HL-60 (cell line): ENCODE results near the gene OR11G2.
"Not testable (repeated sequence)": the region's sequence is repeated elsewhere in the genome, so short reads cannot be mapped to it uniquely, and the experiment has no call there.

Experiments used
- DNase-seq, 2 experiments: peaks; one replicate each; pipeline ENCODE4 v3.0.0-alpha.2; 2010 to 2020; ENCODE audit warnings: low read depth in 1 of 2, low spot score in 1 of 2
- H3K27ac ChIP-seq: fragments of 250-450 bp; sonication (Bioruptor Pico); replicated peaks from 2 replicates; pipeline ENCODE4 v1.5.1; 2020; ENCODE audit warnings: mild to moderate bottlenecking, moderate library complexity
- H3K27me3 ChIP-seq: fragments of 250-450 bp; sonication (Bioruptor Pico); 2 replicates; pipeline ENCODE4 v1.5.1; 2021; ENCODE audit warnings: mild to moderate bottlenecking, moderate library complexity; ENCODE audit not compliant: insufficient read depth, poor library complexity, severe bottlenecking
- H3K4me3 ChIP-seq: replicated peaks from 2 replicates; pipeline ENCODE4 v1.5.1; 2011; ENCODE audit warnings: mild to moderate bottlenecking, control low read depth, low read length; ENCODE audit not compliant: insufficient read depth
- CTCF ChIP-seq: IDR thresholded peaks from one replicate; pipeline ENCODE4 v1.5.1; 2011; ENCODE audit warnings: low read length, control low read depth, inconsistent platforms; ENCODE audit not compliant: insufficient read depth
- GABPA ChIP-seq: IDR thresholded peaks from 2 replicates; pipeline ENCODE4 v1.6.1; 2012; ENCODE audit warnings: low read depth
- POLR2AphosphoS5 ChIP-seq: IDR thresholded peaks from 2 replicates; pipeline ENCODE4 v1.6.1; 2012; ENCODE audit warnings: low read depth
- REST ChIP-seq: IDR thresholded peaks from 2 replicates; pipeline ENCODE4 v1.6.1; 2012; ENCODE audit warnings: low read depth; ENCODE audit not compliant: insufficient replicate concordance
- SPI1 ChIP-seq: IDR thresholded peaks from 2 replicates; pipeline ENCODE4 v1.6.1; 2012; ENCODE audit warnings: low read depth, mild to moderate bottlenecking, borderline replicate concordance

Gene OR11G2

DNA sequence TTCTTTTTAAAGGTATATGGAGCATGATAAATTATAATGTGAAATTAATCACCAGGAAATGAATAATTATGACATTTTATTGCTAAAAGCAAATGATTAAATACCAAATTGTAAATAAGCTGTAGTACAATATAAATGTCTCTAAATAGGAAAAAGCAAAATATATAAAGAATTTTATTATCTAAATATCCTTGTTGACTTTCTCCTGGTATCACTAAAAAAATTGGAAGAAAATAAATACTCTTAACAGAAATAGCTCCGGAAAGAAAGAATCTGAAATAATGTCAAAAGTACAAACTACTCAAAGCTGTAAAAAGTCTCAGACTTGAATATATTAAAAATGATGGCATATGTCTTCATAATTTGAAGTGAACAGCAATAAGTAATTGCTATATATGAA is 38.0 kb downstream of the OR11G2 start, which contains the start of gene OR11H7:
Gene OR11H7 (plus strand): TSS at position 301 of the 400 bp plus-strand sequence.
- TF ChIP-seq REST (no peak), SPI1 (no peak), GABPA (no peak), CTCF (no peak), POLR2AphosphoS5 (no peak)
- DNase-seq: no peak
- Histone ChIP-seq H3K4me3 (no peak within 1 kb of the TSS), H3K27ac (no peak within 1 kb of the TSS), H3K27me3 (no peaks in the 10 kb centered on the region)

GRCh38 chr14:20235415-20235814 is 44.7 kb downstream of the OR11G2 start:
- H3K27me3 ChIP-seq, DNase-seq, H3K27ac ChIP-seq, H3K4me3 ChIP-seq: not testable (repeated sequence)

DNA sequence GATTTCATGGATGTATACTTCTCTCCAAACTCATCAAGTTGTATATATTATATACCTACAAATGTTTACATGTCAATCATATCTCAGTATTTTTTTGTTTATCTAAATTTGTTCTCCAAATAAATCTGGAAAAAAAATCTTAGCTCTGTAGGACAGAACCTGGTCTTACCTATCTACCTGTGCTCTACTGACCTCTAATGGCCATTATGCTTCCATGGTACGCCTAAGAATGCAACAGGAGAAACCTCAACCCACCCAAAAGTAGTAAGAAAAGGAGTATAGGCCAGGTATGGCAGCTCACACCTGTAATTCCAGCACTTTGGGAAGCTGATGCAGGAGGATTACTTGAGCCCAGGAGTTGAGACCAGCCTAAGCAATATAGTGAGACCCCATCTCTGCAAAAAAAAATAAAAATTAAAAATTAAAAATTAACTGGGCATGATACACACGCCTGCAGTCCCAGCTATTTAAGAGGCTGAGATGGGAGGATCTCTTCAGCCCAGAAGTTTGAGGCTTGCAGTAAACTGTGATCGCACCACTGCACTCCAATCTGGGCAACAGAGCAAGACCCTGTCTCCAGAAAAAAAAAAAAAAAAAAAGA is 57.0 kb downstream of the OR11G2 start:
- H3K27ac ChIP-seq: no peak overlapping the region
- DNase-seq: no peak
- H3K4me3 ChIP-seq: no peak overlapping the region
- TF ChIP-seq REST: no peak
- TF ChIP-seq POLR2AphosphoS5: no peak
- TF ChIP-seq GABPA: no peak
- no peak for TF ChIP-seq SPI1
- no peak for TF ChIP-seq CTCF
- H3K27me3 ChIP-seq: no peaks in the 10 kb centered on the region
